Upper lobe of left lung (tissue), 4 donors: Measurements from ENCODE around the gene ADSS1.

Experiments
- POLR2A ChIP-seq, 4 donors: fragments of 450-650 bp; IDR thresholded peaks; one replicate each; pipeline ENCODE4 v1.5.1; 2016 to 2017; ENCODE audit warnings: antibody characterized with exemption in 4 of 4, mild to moderate bottlenecking in 2 of 4
- TF ChIP-seq, protein P1 (sequence below), 6 experiments: fragments of 450-650 bp in 4 of 6; fragments of 200-600 bp in 2 of 6; sonication (generic) in 2 of 6; IDR thresholded peaks; one replicate each; pipeline ENCODE4 v1.5.1; 2016 to 2019; ENCODE audit warnings: antibody characterized with exemption in 6 of 6

DNA sequence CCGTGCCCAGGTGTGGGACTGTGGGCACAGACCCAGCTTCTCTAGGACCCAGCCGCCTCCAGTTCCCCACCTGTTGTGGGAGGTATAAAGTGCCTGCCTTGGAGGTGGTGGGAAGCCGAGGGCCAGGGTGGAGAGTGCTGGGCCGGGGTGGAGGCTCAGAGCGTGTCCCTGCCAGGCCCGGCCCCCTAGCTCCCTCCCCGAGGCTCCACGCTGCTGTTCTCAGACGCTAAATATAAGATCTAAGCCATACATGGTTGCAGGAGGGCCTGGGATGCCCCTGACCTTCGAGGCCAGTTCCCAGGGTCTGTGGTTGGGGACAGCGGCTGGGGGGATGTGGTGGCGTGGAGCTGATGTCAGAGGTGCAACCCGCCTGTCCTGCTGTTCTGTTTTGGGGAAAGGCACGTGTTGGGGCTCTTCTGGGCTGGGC is 23.8 kb upstream of the ADSS1 start:
- TF ChIP-seq, protein P1, sequence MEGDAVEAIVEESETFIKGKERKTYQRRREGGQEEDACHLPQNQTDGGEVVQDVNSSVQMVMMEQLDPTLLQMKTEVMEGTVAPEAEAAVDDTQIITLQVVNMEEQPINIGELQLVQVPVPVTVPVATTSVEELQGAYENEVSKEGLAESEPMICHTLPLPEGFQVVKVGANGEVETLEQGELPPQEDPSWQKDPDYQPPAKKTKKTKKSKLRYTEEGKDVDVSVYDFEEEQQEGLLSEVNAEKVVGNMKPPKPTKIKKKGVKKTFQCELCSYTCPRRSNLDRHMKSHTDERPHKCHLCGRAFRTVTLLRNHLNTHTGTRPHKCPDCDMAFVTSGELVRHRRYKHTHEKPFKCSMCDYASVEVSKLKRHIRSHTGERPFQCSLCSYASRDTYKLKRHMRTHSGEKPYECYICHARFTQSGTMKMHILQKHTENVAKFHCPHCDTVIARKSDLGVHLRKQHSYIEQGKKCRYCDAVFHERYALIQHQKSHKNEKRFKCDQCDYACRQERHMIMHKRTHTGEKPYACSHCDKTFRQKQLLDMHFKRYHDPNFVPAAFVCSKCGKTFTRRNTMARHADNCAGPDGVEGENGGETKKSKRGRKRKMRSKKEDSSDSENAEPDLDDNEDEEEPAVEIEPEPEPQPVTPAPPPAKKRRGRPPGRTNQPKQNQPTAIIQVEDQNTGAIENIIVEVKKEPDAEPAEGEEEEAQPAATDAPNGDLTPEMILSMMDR (IDR thresholded peaks at IDR 0.05) = no peak
- no peak for TF ChIP-seq POLR2A (IDR thresholded peaks at IDR 0.05)
